GM18511 (cell line): Measurements from ENCODE around the gene ITPK1.

ENCODE experiments used
- ATAC-seq: cut with Tn5 transposase; IDR thresholded peaks from one replicate; pipeline ENCODE4 v1.9.1; 2021; ENCODE audit warnings: mild to moderate bottlenecking, moderate library complexity; ENCODE audit not compliant: unreplicated experiment

Gene ITPK1

GRCh38 chr14:92994942-92995341 is 120.8 kb downstream of the ITPK1 start:
- ATAC-seq: no peak

- ATAC-seq: no peak
Measured at GRCh38 chr14:92994131-92994676, 121.5 kb downstream of the ITPK1 start.

- no peak for ATAC-seq
Measured at GRCh38 chr14:92993302-92993701, 122.4 kb downstream of the ITPK1 start.

GRCh38 chr14:92991536-92991935 is 124.2 kb downstream of the ITPK1 start:
- ATAC-seq: no peak

- no peak for ATAC-seq
Measured at GRCh38 chr14:92990456-92991430, 125.0 kb downstream of the ITPK1 start.

- ATAC-seq: no peak
Measured at GRCh38 chr14:92988786-92989755, 126.7 kb downstream of the ITPK1 start.

- no peak for ATAC-seq
Measured at GRCh38 chr14:92987713-92988510, 127.8 kb downstream of the ITPK1 start.

GRCh38 chr14:92987148-92987570 is 128.6 kb downstream of the ITPK1 start:
- ATAC-seq: no peak

GRCh38 chr14:92986254-92987147 is 129.2 kb downstream of the ITPK1 start:
- ATAC-seq: no peak

- no peak for ATAC-seq
Measured at GRCh38 chr14:92985521-92985920, 130.2 kb downstream of the ITPK1 start.

GRCh38 chr14:92984896-92985295 is 130.8 kb downstream of the ITPK1 start:
- no peak for ATAC-seq

- no peak for ATAC-seq
Measured at GRCh38 chr14:92984082-92984788, 131.5 kb downstream of the ITPK1 start.

- ATAC-seq: no peak
Measured at GRCh38 chr14:92982956-92983355, 132.8 kb downstream of the ITPK1 start.

- ATAC-seq: no peak
Measured at GRCh38 chr14:92981726-92982125, 134.0 kb downstream of the ITPK1 start.

GRCh38 chr14:92980866-92981265 is 134.9 kb downstream of the ITPK1 start:
- no peak for ATAC-seq

GRCh38 chr14:92978229-92979021 is 137.3 kb downstream of the ITPK1 start:
- ATAC-seq: no peak

- ATAC-seq: no peak
Measured at GRCh38 chr14:92976268-92976667, 139.5 kb downstream of the ITPK1 start.
